Measurements from ENCODE around the gene RBFOX2.
A peak's percentile ranks its signal among the peaks of the same experiment; 100 is the strongest.
"Not testable (repeated sequence)": the region's sequence is repeated elsewhere in the genome, so short reads cannot be mapped to it uniquely, and the experiment has no call there.

RBFOX2 gene

DNA sequence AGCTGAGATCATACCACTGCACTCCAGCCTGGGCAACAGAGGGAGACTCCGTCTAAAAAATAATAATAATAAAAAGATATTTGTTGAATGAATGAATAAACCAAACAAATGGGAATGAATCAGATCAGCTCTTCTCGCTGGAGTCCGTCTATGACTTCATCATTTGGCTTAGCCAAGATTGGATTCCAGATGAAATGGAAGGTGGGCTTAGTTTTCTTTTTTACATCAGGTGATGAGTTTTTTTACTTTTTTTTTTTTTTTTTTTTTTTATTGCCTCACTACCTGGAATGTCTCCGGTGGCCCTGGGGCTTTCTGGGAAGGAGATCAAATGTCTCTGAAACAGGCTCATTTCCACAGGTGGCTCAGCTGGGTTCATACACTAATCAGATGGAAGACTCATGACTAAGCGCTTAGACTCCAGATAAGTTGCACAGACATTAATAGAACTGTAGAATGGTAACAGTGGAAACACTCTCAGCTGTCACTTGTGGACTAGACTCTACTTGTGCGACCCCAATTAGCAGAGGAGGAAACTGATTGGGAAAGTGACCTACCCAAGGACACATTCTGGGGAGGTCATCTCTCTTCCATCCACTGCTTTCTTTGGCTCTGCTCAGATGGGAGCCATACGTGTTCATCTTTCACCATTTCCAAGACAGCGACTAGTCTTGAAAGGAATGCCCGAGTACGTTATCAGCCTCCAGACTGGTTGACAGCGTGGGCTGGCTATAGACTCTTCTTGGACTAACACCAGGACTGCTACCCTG, 20.5 kb upstream of the RBFOX2 start:
- H3K4me1 ChIP-seq (ENCODE audit: control insufficient read depth, insufficient read depth, low read length, poor library complexity, severe bottlenecking): no peaks in the 10 kb centered on the region
- H3K9me3 ChIP-seq (ENCODE audit: control insufficient read depth, low read length): no peaks in the 10 kb centered on the region
- DNase-seq: no peak
- H3K36me3 ChIP-seq (ENCODE audit: control insufficient read depth, insufficient read depth, low read length): no peaks in the 10 kb centered on the region
- H3K4me3 ChIP-seq (ENCODE audit: insufficient read depth, low read depth, low read length, poor library complexity, severe bottlenecking): no peak overlapping the region
- no peak overlapping the region for H3K27ac ChIP-seq (ENCODE audit: insufficient read depth, low read length, poor library complexity, severe bottlenecking)
- no peaks in the 10 kb centered on the region for H3K27me3 ChIP-seq (replicated peaks; ENCODE audit: control insufficient read depth, insufficient read depth, low read length, poor library complexity, severe bottlenecking)

GRCh38 chr22:36044517-36044916, 15.9 kb upstream of the RBFOX2 start:
- not testable (repeated sequence) for H3K27me3 ChIP-seq (replicated peaks; ENCODE audit: control insufficient read depth, insufficient read depth, low read length, poor library complexity, severe bottlenecking); H3K27ac ChIP-seq (ENCODE audit: insufficient read depth, low read length, poor library complexity, severe bottlenecking); DNase-seq; H3K36me3 ChIP-seq (ENCODE audit: control insufficient read depth, insufficient read depth, low read length); H3K4me3 ChIP-seq (ENCODE audit: insufficient read depth, low read depth, low read length, poor library complexity, severe bottlenecking); H3K9me3 ChIP-seq (ENCODE audit: control insufficient read depth, low read length); H3K4me1 ChIP-seq (ENCODE audit: control insufficient read depth, insufficient read depth, low read length, poor library complexity, severe bottlenecking)

DNA sequence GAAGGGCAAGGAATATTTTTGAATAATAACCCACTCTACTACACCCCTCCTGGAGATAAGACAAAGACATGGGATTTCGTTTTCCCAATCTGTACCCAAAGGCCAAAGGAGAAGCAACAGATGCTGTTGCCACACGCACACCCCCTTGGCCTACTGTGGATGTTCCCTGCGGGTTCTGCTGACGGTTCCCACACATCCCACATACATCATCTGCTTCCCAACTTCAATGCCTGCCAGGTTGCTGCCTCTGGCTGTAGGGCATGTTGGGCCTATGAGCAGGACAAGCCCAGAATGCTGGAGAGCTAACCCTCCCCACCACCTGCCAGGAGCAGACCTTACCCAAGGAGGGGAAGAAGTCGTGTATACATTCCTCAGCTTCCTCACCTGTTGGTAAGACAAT, 13.6 kb upstream of the RBFOX2 start:
- no peaks in the 10 kb centered on the region for H3K9me3 ChIP-seq (ENCODE audit: control insufficient read depth, low read length)
- H3K4me1 ChIP-seq (ENCODE audit: control insufficient read depth, insufficient read depth, low read length, poor library complexity, severe bottlenecking): no peaks in the 10 kb centered on the region
- H3K27ac ChIP-seq (ENCODE audit: insufficient read depth, low read length, poor library complexity, severe bottlenecking): no peak overlapping the region
- no peaks in the 10 kb centered on the region for H3K27me3 ChIP-seq (replicated peaks; ENCODE audit: control insufficient read depth, insufficient read depth, low read length, poor library complexity, severe bottlenecking)
- no peaks in the 10 kb centered on the region for H3K36me3 ChIP-seq (ENCODE audit: control insufficient read depth, insufficient read depth, low read length)
- no peak overlapping the region for H3K4me3 ChIP-seq (ENCODE audit: insufficient read depth, low read depth, low read length, poor library complexity, severe bottlenecking)
- DNase-seq: no peak

- H3K4me3 ChIP-seq (ENCODE audit: insufficient read depth, low read depth, low read length, poor library complexity, severe bottlenecking): no peak overlapping the region
- H3K9me3 ChIP-seq (ENCODE audit: control insufficient read depth, low read length): no peaks in the 10 kb centered on the region
- DNase-seq: no peak
- H3K27me3 ChIP-seq (replicated peaks; ENCODE audit: control insufficient read depth, insufficient read depth, low read length, poor library complexity, severe bottlenecking): no peaks in the 10 kb centered on the region
- no peak overlapping the region for H3K27ac ChIP-seq (ENCODE audit: insufficient read depth, low read length, poor library complexity, severe bottlenecking)
- H3K36me3 ChIP-seq (ENCODE audit: control insufficient read depth, insufficient read depth, low read length): no peaks in the 10 kb centered on the region
- no peaks in the 10 kb centered on the region for H3K4me1 ChIP-seq (ENCODE audit: control insufficient read depth, insufficient read depth, low read length, poor library complexity, severe bottlenecking)
Observed at GRCh38 chr22:36039125-36039524, 10.5 kb upstream of the RBFOX2 start.

DNA sequence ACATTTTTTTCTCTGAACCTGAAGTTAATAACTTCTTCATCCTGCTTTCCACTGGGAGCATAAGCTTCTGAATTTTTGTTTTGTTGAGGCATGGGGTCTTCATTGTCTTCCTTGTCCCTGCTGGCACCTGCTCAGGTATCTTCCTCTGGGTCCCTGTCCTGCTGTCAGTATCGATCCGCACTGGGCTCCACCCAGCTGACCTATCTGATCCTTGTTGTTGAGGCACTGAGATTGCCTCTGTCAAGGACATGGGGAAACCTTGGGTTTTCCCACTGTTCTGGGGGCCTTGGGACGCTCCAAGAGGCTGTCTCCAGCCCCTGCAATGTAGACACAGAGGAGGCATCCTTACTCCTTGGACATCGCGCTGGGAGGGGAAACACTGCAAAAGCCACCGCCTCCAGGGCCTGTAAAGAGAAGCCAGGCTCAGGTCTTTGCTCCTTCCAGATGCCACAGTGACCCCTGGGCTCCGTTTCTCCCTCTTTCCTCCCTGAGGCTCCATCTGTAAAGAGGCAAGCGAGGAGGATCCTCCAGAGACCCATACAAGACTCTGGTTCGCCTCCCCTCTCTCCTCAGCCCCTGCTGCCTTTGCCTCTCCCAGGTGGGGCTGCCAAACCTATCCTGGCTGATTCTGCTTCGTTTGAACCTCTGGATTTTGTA, 8.6 kb upstream of the RBFOX2 start:
- Histone ChIP-seq H3K4me3 (ENCODE audit: insufficient read depth, low read depth, low read length, poor library complexity, severe bottlenecking) (no peak overlapping the region), H3K27ac (ENCODE audit: insufficient read depth, low read length, poor library complexity, severe bottlenecking) (no peak overlapping the region), H3K4me1 (ENCODE audit: control insufficient read depth, insufficient read depth, low read length, poor library complexity, severe bottlenecking) (no peaks in the 10 kb centered on the region), H3K36me3 (ENCODE audit: control insufficient read depth, insufficient read depth, low read length) (no peaks in the 10 kb centered on the region), H3K27me3 (replicated peaks; ENCODE audit: control insufficient read depth, insufficient read depth, low read length, poor library complexity, severe bottlenecking) (no peaks in the 10 kb centered on the region), H3K9me3 (ENCODE audit: control insufficient read depth, low read length) (no peaks in the 10 kb centered on the region)
- no peak for DNase-seq

DNA sequence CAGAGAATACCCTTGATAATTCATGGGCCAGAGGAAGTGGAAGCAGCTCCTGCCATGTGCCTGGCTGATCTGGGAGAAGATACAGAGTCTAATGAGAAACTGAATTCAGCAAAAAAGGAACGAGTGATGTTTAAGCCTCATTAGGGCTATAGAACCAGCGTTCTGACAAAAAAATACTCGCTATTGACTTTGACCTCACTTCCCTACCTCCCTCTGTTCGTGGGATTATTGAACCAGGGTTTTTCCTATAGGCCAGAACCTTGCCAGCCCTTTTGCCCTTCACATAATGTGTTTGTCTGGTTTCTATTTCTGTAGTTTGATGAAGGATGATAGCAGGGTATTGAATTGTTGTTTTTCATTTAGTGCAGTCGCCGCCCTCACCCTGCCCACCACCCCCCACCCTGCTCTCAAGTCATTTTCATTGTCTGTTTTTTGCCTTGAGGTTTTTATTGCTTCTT, 7.6 kb upstream of the RBFOX2 start:
- no peak for DNase-seq
- H3K9me3 ChIP-seq (ENCODE audit: control insufficient read depth, low read length): no peaks in the 10 kb centered on the region
- H3K36me3 ChIP-seq (ENCODE audit: control insufficient read depth, insufficient read depth, low read length): no peaks in the 10 kb centered on the region
- H3K27me3 ChIP-seq (replicated peaks; ENCODE audit: control insufficient read depth, insufficient read depth, low read length, poor library complexity, severe bottlenecking): no peaks in the 10 kb centered on the region
- no peak overlapping the region for H3K27ac ChIP-seq (ENCODE audit: insufficient read depth, low read length, poor library complexity, severe bottlenecking)
- H3K4me3 ChIP-seq (ENCODE audit: insufficient read depth, low read depth, low read length, poor library complexity, severe bottlenecking): no peak overlapping the region
- H3K4me1 ChIP-seq (ENCODE audit: control insufficient read depth, insufficient read depth, low read length, poor library complexity, severe bottlenecking): no peaks in the 10 kb centered on the region

- Histone ChIP-seq H3K9me3 (ENCODE audit: control insufficient read depth, low read length) (no peaks in the 10 kb centered on the region), H3K27ac (ENCODE audit: insufficient read depth, low read length, poor library complexity, severe bottlenecking) (no peak overlapping the region), H3K4me1 (ENCODE audit: control insufficient read depth, insufficient read depth, low read length, poor library complexity, severe bottlenecking) (peaks cover 13% of the 10 kb centered on the region), H3K27me3 (replicated peaks; ENCODE audit: control insufficient read depth, insufficient read depth, low read length, poor library complexity, severe bottlenecking) (no peaks in the 10 kb centered on the region), H3K4me3 (ENCODE audit: insufficient read depth, low read depth, low read length, poor library complexity, severe bottlenecking) (no peak overlapping the region), H3K36me3 (ENCODE audit: control insufficient read depth, insufficient read depth, low read length) (no peaks in the 10 kb centered on the region)
- DNase-seq: no peak
Observed at GRCh38 chr22:36032611-36033010, 4.0 kb upstream of the RBFOX2 start.

DNA sequence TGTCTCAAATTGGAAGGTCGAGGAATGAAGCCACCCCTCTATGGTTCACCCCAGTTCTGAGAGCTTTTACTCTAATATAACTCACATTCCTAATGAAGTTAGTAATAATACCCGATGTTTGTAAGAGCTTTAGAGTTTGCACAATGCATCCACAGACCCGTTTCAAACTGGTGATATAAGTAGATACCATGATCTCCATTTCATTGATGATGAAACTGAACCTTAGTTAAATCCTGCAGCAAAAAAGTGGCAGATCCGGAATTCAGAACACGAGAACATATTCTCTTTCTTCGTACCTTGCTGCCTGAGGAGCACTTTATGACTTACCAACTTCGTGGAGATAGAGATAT, 757 bp upstream of the RBFOX2 start:
- Histone ChIP-seq H3K36me3 (ENCODE audit: control insufficient read depth, insufficient read depth, low read length) (no peaks in the 10 kb centered on the region), H3K27me3 (replicated peaks; ENCODE audit: control insufficient read depth, insufficient read depth, low read length, poor library complexity, severe bottlenecking) (no peaks in the 10 kb centered on the region), H3K4me3 (ENCODE audit: insufficient read depth, low read depth, low read length, poor library complexity, severe bottlenecking) (peak overlapping the region; percentile 64), H3K9me3 (ENCODE audit: control insufficient read depth, low read length) (no peaks in the 10 kb centered on the region), H3K27ac (ENCODE audit: insufficient read depth, low read length, poor library complexity, severe bottlenecking) (no peak overlapping the region), H3K4me1 (ENCODE audit: control insufficient read depth, insufficient read depth, low read length, poor library complexity, severe bottlenecking) (peaks cover 18% of the 10 kb centered on the region)
- DNase-seq: no peak

GRCh38 chr22:36027935-36028645, 534 bp downstream of the RBFOX2 start:
- no peak for DNase-seq
- no peaks in the 10 kb centered on the region for H3K9me3 ChIP-seq (ENCODE audit: control insufficient read depth, low read length)
- H3K4me3 ChIP-seq (ENCODE audit: insufficient read depth, low read depth, low read length, poor library complexity, severe bottlenecking): peak overlapping the region; percentile 67
- H3K36me3 ChIP-seq (ENCODE audit: control insufficient read depth, insufficient read depth, low read length): no peaks in the 10 kb centered on the region
- H3K4me1 ChIP-seq (ENCODE audit: control insufficient read depth, insufficient read depth, low read length, poor library complexity, severe bottlenecking): peaks cover 18% of the 10 kb centered on the region
- no peaks in the 10 kb centered on the region for H3K27me3 ChIP-seq (replicated peaks; ENCODE audit: control insufficient read depth, insufficient read depth, low read length, poor library complexity, severe bottlenecking)
- no peak overlapping the region for H3K27ac ChIP-seq (ENCODE audit: insufficient read depth, low read length, poor library complexity, severe bottlenecking)

DNA sequence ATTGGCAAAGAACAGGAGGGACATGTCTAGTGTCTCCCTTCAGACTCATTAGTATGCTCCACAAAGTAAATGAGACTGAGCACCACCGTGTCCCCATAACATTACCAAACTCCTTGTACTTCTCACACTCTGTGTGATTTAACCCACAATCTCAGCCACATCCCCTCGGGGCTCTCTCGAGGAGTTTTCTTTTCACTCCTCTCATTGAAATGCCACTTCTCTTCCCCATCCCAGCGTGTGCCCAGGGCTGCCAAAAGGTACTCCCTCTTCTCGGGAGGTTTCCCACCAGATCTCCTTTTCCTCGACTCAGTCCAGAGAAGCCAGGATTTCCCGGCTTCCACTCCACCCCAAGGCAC, 1.1 kb downstream of the RBFOX2 start:
- Histone ChIP-seq H3K4me1 (ENCODE audit: control insufficient read depth, insufficient read depth, low read length, poor library complexity, severe bottlenecking) (peaks cover 18% of the 10 kb centered on the region), H3K27ac (ENCODE audit: insufficient read depth, low read length, poor library complexity, severe bottlenecking) (no peak overlapping the region), H3K27me3 (replicated peaks; ENCODE audit: control insufficient read depth, insufficient read depth, low read length, poor library complexity, severe bottlenecking) (no peaks in the 10 kb centered on the region), H3K4me3 (ENCODE audit: insufficient read depth, low read depth, low read length, poor library complexity, severe bottlenecking) (peak overlapping the region; percentile 67), H3K36me3 (ENCODE audit: control insufficient read depth, insufficient read depth, low read length) (no peaks in the 10 kb centered on the region), H3K9me3 (ENCODE audit: control insufficient read depth, low read length) (no peaks in the 10 kb centered on the region)
- DNase-seq: no peak
